CD1c-positive myeloid dendritic cell (primary cell): ENCODE measurements around the gene LCE3C.
A peak's percentile ranks its signal among the peaks of the same experiment; 100 is the strongest.
"Not testable (repeated sequence)": the region's sequence is repeated elsewhere in the genome, so short reads cannot be mapped to it uniquely, and the experiment has no call there.

Experiments used
- DNase-seq: peaks from one replicate; pipeline ENCODE4 v3.0.0-alpha.2; 2016; ENCODE audit errors: extremely low spot score

The LCE3C gene

DNA sequence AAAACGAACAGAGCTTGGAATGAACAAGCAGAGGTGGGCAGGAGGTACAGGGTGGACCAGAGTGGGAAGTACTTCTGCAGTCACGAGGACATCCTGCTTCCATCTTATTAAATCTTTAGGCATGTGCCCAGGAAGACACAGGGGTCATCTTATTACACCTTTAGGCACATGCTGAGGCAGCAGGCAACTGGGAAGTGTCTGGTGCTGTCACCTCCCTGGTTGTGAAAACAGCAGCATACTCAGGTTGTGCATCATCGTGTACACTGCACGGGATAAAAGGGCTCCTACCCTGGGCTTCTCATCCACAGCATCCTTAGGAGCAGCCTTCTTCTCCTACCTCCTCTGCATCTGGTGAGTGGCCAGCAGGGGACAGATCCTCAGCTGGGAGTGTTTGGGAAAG, at the start of gene LCE3C:
LCE3C (plus strand) TSS at position 301 of the 400 bp plus-strand sequence. CDS start 498 bp downstream, outside the sequence.
- DNase-seq, result no peak

- DNase-seq, result no peak
Measured at GRCh38 chr1:152565115-152565514, 34.9 kb upstream of the LCE3C start.

GRCh38 chr1:152565535-152566215, 34.4 kb upstream of the LCE3C start:
- DNase-seq, result no peak

DNA sequence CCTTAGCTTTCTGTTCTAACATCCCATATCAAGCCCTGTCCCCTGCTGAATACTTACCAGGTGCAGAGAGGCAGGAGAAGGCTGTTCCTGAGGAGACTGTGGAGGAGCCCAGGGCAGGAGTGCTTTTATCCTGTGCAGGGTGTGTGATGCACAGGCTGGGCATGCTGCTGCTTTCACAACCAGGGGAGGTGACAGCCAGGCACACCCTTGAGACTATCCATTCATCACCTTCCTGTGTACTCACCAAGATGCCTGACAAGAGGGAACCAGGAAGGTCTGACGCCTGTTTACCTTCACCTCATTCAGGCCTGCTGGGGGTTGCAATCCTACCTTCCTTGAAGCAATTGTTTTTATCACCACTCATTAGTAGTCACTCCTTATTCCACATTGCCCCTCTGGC, 33.4 kb upstream of the LCE3C start, which contains the start of gene LCE3E:
LCE3E (minus strand) TSS at position 100 of the 400 bp plus-strand sequence. CDS start 572 bp downstream, outside the sequence.
- DNase-seq, result no peak

- no peak for DNase-seq
Measured at GRCh38 chr1:152577168-152577567, 22.9 kb upstream of the LCE3C start.

DNA sequence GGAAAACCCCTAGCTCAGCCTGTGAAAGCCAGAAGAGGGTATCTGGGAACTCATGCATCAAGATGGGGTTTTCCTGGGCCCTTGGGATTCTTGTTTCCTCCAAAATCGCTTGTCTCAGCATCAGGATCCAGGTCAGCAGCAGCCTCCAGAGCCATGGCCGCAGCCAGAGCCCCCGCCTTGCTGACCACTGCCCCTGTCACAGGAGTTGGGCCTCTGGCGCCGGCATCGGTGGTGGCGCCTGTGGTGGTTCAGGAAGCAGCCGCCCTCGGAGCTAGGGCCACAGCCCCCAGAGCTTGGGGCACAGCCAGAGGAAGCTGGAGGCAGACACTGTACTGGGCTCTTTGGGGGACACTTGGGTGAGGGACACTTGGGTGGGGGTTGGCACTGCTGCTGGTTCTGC, 20.5 kb upstream of the LCE3C start:
- DNase-seq, result not testable (repeated sequence)

- DNase-seq, result no peak
Measured at GRCh38 chr1:152580433-152580832, 19.6 kb upstream of the LCE3C start, which contains the start of gene LCE3D. Gene LCE3D (minus strand): TSS chr1:152580516. CDS start chr1:152579936, 580 bp downstream.

GRCh38 chr1:152582647-152583046, 17.4 kb upstream of the LCE3C start:
- no peak for DNase-seq

DNA sequence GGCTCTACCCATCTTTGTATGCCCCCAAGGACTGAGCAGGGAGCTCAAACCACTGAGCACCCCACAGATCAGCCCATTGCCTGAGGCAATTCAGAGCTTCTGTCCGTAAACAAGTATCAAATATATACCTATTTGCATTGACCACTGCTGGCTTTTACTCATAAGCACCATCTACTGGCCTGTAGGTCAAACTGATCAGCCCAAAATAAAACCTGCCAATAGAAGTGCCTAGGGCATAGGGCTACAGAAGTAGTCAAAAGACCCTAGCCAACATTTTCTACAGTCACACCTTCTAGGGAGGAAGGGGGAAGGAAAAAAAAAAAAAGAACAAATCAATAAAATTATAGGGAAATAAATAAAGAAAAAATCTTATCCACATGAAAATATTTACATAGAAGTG, 14.4 kb upstream of the LCE3C start:
- no peak for DNase-seq

DNA sequence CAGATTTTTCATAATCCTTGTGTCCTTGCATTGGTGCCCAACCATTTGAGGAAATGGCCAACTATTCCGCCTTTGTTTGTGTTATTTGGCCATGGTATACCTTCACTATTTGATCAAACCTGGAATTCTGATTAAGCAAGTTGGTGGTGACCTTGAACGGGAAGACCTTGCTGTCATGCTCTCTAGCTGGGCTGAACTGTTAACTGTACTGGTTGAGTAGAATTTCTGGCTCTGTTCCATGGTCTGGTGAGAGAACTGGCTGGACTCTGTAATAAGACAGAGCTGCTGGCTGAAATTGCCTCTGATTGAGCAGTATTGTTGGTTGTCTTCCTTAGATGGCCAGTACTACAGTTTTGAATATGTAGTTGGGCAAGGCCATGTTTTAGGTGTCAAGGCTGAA, 3.0 kb upstream of the LCE3C start:
- no peak for DNase-seq

DNA sequence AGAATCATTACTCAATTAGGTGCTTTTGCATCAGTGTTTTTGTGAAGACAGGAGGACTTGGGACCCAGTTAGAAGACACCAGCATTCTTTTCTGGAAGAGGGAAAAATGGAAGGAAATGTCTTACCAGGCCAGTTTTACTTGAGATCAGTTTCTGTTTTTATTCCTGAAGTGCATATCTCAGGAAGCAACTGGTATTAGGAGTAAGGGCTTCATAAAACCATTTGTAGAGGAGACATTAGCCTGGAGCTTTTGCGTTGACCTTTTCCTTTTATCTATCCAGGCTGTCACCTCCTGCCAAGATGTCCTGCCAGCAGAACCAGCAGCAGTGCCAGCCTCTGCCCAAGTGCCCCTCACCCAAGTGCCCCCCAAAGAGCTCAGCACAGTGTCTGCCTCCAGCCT, 13.5 kb downstream of the LCE3C start, which contains the start of gene LCE3B:
LCE3B (plus strand) TSS at position 301 of the 400 bp plus-strand sequence; CDS start at position 301, 0 bp downstream.
- DNase-seq, result no peak

GRCh38 chr1:152621993-152622392, 22.0 kb downstream of the LCE3C start:
- no peak for DNase-seq

- DNase-seq, result peak; percentile 1
Measured at GRCh38 chr1:152622803-152623202, 22.8 kb downstream of the LCE3C start, which contains the start of gene LCE3A. Gene LCE3A (minus strand): TSS chr1:152623103. CDS start chr1:152623103, 0 bp downstream.

GRCh38 chr1:152623203-152623844, 23.3 kb downstream of the LCE3C start:
- DNase-seq, result peak; percentile 1

DNA sequence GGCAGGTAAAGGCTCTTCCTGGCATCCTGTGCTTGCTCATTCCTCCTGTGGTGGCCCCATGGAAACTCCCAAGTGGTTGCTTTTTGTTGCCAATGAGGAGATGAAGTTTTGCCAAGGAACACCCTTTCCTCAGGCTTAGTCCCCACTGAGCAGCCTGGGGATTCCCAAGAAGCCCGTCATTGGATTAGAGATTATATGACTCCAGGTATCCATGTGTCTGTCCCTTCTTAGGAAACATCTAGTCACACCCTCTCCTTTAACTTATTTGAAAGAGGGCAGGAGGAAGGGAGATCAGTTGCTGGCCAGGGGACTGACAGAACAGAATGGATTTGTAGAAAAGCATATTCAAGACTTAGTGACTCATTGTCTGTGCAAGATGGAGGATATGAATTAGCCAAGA, 26.7 kb downstream of the LCE3C start:
- DNase-seq, result no peak

GRCh38 chr1:152630596-152630995, 30.6 kb downstream of the LCE3C start:
- DNase-seq, result peak; percentile 0

DNA sequence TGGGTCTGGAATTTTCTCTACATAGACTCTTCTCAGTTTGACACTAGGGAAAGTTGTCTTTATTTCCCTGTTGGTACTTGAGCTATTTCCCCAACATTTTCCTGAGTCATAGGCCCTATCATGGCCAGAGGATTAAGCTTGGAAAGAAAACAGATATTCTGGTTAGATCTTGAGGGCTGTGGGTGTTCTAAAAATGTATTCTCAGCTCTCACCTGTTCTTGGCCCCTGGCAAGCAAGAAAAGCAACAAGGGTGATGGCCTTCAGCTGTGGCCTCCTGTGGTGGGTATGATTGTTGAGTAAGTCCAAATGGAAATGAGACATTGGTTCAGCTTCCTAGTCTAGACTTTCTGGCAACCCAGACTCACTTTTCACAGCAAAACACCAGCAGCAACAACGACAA, 40.3 kb downstream of the LCE3C start:
- no peak for DNase-seq

GRCh38 chr1:152643945-152644344, 43.9 kb downstream of the LCE3C start:
- DNase-seq, result no peak

- no peak for DNase-seq
Measured at GRCh38 chr1:152645146-152645545, 45.1 kb downstream of the LCE3C start.

GRCh38 chr1:152646656-152647055, 46.6 kb downstream of the LCE3C start:
- no peak for DNase-seq
